CD4-positive, alpha-beta T cell treated with Interleukin-17A for 1 hour (primary cell): Measurements from ENCODE around the gene FAM187B.

Experiments used
- DNase-seq: peaks from one replicate; pipeline ENCODE4 v3.0.0-alpha.2; 2020

Gene FAM187B

GRCh38 chr19:35228177-35228930 is at the start of gene FAM187B:
TSS of gene FAM187B (minus strand) at chr19:35228739. CDS start at chr19:35228680, 59 bp downstream.
- no peak for DNase-seq

GRCh38 chr19:35276706-35277281 is 48.3 kb upstream of the FAM187B start:
- DNase-seq: no peak

DNA sequence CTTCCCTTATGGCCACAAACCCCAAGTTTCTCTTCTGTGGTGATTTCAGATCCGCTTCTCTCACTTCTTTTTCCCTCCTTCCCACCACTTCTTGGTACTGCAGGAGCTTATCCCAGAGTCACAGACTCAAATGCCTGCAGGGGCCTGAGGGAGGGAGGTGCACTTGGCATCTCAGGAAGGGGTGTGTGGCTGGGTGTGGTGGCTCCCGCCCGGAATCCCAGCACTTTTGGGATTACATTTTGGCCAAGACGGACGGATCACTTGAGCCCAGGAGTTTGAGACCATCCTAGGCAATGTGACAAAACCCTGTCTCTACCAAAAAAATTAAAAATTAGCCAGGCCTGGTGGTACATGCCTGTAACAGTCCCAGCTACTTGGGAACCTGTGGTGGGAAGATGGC is 45.8 kb upstream of the FAM187B start:
- DNase-seq: no peak

DNA sequence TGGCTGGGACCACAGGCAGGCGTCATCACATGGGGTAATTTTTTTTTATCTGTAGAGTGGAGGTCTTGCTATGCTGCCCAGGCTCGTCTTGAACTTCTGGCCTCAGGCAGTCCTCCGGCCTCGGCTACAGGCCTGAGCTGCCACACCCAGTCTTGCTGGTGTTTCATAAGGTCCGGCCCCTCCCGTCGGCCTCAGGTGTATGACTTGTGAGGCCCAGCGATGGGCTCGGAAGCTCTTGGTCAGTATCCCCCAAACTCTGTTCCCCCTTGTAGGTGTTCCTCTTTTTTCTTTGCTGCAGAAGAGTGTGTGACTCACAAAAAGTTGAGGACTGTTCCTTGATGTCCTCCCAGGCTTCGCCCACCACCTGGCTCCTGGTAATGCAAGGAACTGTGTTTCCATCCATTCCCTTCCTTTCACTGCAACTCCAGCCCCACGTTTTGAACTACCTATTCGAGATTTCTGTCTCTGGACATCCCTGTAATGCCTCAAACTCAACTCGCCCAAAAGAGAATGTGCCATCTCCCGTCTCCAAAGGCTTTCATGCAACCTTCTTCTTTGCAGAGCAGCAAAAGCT is 45.2 kb upstream of the FAM187B start:
- no peak for DNase-seq

DNA sequence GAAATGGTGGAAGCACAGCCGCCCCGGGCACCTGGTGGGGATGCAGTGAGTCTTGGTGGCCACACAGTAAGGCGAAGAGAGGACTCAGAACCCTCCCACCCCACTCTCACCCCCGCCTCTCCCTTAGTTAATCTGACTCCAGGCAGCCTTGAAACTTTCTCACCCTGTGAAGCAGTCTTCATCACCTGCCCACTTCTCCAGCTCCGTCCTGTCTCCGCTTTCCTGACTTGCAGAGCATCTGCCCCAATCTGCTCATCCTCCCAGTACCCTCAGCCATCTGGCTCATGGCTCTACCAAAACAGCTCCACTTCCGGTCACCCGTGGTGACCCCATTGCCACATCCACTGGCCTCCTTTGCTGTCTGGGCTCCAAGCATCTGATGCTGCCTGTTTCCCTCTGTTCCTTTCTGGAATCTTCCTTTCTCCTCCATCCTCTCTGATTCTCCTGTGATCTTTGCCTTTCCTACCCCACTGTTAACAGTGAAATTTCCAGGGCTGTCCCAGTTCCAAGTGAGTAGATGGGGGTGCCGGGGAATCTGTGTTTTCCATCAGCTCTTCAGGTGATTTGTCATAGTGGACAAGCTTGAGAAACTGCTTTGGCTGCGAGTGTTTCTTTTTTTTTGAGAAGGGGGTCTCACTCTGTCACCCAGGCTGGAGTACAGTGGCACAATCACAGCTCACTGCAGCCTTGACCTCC is 44.6 kb upstream of the FAM187B start:
- no peak for DNase-seq

GRCh38 chr19:35272122-35272719 is 43.7 kb upstream of the FAM187B start:
- no peak for DNase-seq

- no peak for DNase-seq
Measured at GRCh38 chr19:35271546-35271945, 43.0 kb upstream of the FAM187B start.

DNA sequence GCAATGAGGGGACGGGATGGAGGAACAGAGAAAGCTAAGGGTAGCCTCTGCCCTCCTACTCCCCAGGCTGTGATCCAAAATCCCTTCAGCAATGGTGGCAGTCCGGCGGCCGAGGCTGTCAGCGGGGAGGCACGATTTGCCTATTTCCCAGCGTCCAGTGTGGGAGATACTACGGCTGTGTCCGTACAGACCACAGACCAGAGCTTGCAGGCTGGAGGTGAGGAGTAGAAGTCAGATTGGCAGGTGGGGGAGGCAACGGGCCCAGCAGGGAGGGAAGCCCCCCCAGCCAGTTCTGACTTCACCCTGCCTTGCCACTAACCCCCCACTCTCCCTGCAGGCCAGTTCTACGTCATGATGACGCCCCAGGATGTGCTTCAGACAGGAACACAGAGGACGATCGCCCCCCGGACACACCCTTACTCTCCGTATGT is 41.9 kb upstream of the FAM187B start:
- DNase-seq: no peak

DNA sequence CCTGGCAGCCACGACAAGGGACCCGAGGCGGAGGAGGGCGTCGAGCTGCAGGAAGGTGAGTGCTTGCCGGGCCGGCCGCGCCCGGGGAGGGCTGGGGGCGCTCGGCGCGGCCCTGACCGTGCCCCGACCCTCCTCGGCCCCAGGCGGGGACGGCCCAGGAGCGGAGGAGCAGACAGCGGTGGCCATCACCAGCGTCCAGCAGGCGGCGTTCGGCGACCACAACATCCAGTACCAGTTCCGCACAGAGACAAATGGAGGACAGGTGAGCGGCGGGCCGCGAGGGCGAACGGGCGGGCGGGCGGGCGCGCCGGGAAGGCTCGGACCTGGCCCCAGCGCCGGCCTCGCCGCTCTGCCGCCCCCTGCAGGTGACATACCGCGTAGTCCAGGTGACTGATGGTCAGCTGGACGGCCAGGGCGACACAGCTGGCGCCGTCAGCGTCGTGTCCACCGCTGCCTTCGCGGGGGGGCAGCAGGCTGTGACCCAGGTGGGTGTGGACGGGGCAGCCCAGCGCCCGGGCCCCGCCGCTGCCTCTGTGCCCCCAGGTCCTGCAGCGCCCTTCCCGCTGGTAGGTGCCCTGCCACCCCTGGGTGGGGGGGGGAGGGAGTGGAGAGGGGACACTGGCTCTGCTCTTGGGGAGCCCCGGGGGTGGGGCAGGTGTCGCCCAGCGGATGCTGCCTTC is 41.0 kb upstream of the FAM187B start:
- DNase-seq: peak; percentile 84

- DNase-seq: peak; percentile 66
Measured at GRCh38 chr19:35268536-35269437, 40.2 kb upstream of the FAM187B start, which contains the start of gene USF2. TSS of gene USF2 (plus strand) at chr19:35268962. CDS start at chr19:35269102, 140 bp downstream.

DNA sequence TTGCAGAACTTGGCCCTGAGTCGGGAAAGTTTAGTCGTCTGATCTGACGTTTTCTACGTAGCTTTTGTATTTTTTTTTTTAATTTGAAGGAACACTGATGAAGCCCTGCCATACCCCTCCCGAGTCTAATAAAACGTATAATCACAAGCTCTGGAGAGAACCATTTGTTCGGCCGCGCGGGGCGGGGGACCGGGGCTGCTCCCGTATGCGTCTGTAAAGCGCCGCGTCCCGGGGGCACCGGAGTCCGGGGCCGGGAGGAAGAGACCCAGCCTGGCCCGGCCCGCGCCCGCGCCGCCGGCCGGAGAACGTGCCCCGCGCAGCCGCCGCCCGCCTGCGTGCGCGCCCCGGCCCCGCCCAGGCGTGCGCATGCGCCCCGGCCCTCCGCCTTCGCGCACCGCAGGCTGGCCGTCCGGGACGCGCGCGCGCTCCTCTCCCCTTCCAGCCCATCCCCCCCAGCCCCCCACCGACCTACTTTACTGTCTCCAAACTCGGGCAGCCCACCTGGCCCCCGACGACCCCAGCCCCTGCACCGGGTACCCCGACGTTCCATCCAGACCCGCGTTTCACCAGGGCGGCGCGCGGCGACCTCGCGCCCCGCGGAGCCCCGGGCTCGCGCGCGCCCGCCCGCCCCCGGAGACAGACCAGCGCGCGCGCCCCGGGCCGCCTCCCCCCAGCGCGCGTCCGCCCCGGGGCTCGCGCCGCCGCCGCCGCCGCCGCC is 39.4 kb upstream of the FAM187B start:
- DNase-seq: peak; percentile 73

- no peak for DNase-seq
Measured at GRCh38 chr19:35267353-35267817, 38.8 kb upstream of the FAM187B start.

DNA sequence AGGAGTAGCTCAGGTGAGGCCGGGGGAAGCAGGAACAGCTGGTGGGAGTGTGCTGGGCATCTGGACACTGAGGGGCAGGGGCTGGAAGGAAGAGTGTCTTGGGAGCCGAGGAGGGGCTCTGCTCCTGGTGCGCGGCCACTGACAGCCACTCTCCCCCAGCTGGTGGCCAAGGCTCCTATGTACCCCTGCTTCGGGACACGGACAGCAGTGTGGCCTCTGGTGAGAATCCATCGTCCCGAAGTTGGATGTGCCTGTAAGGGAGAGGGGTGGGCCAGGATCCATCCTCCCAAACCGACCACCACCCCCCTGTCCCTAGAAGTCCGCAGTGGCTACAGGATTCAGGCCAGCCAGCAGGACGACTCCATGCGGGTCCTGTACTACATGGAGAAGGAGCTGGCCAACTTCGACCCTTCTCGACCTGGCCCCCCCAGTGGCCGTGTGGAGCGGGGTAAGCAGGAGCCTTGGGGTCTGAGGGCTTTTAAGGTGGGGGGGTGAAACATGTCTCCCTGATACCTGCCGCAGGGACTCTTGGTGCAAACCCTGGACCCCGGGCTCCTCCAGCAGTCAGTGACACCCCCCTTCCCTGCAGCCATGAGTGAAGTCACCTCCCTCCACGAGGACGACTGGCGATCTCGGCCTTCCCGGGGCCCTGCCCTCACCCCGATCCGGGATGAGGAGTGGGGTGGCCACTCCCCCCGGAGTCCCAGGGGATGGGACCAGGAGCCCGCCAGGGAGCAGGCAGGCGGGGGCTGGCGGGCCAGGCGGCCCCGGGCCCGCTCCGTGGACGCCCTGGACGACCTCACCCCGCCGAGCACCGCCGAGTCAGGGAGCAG is 38.2 kb upstream of the FAM187B start:
- no peak for DNase-seq

DNA sequence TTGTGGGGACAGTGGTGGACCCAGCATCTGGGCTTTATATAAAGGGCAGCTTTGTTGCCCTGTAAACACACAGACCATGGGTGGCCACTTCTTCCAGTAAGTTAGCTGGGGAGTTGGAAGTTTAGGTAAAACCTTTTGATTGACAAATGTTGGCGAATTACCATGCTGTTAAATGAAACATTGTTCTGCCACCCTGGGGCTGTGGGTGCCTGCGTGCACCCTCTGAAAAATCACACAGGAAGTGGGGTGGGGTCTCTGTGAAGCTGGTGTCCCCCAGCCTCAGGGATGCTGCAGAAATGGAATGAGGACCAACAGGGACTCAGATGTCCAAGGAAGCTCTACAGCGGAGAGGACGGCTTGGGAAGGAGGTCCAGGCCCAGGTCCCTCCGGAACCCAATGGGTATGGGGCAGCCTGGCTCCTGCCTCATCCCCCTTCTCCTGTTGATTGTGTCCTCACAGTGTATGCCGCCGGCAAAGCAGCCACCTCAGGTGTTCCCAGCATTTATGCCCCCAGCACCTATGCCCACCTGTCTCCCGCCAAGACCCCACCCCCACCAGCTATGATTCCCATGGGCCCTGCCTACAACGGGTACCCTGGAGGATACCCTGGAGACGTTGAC is 37.5 kb upstream of the FAM187B start:
- no peak for DNase-seq

GRCh38 chr19:35265126-35265899 is 36.8 kb upstream of the FAM187B start:
- no peak for DNase-seq

GRCh38 chr19:35264268-35265125 is 36.0 kb upstream of the FAM187B start:
- no peak for DNase-seq

GRCh38 chr19:35262101-35262761 is 33.7 kb upstream of the FAM187B start:
- no peak for DNase-seq
